Heart right ventricle (tissue), 16 donors: Measurements from ENCODE around the gene CSTPP1. TPM values are rescaled to one million over a fixed set of nuclear protein-coding genes. Genes with fewer than 3 reads are reported as not detected.

Experiments
- ATAC-seq, 8 donors: fragments of 200-7000 bp; cut with Tn5 transposase; one replicate each; pipeline ENCODE4 v1.9.1; 2020; ENCODE audit warnings: mild to moderate bottlenecking in 8 of 8, moderate library complexity in 8 of 8, moderate number of reproducible peaks in 1 of 8
- DNase-seq, 2 donors: peaks; one replicate each; pipeline ENCODE4 v3.0.0-alpha.2; 2020
- H3K27ac ChIP-seq, 10 donors: fragments of 200-600 bp; sonication (generic) in 2 of 10; one replicate each; pipeline versions ENCODE4 v1.5.0 to v1.8.0; 2020 to 2022; ENCODE audit warnings: mild to moderate bottlenecking in 3 of 10
- H3K27me3 ChIP-seq, 7 donors: fragments of 200-600 bp; one replicate each; pipeline ENCODE4 v1.8.0; 2021 to 2022; ENCODE audit warnings: mild to moderate bottlenecking in 2 of 7
- H3K36me3 ChIP-seq, 9 donors: fragments of 200-600 bp; sonication (generic) in 1 of 9; one replicate each; pipeline versions ENCODE4 v1.5.0 to v1.8.0; 2020 to 2022; ENCODE audit warnings: mild to moderate bottlenecking in 2 of 9
- H3K4me1 ChIP-seq, 9 donors: fragments of 200-600 bp; sonication (generic) in 1 of 9; one replicate each; pipeline versions ENCODE4 v1.5.0 to v1.8.0; 2020 to 2022; ENCODE audit warnings: mild to moderate bottlenecking in 4 of 9
- H3K4me3 ChIP-seq, 10 donors: fragments of 200-600 bp; sonication (generic) in 2 of 10; one replicate each; pipeline versions ENCODE4 v1.5.0 to v1.8.0; 2020 to 2022; ENCODE audit warnings: mild to moderate bottlenecking in 7 of 10, moderate library complexity in 2 of 10
- H3K9me3 ChIP-seq, 11 donors: fragments of 200-600 bp in 10 of 11; sonication (generic) in 2 of 11; one replicate each; pipeline versions ENCODE4 v1.5.0 to v1.8.0; 2013 to 2022; ENCODE audit warnings: mild to moderate bottlenecking in 2 of 11, control low read depth in 1 of 11, moderate library complexity in 1 of 11
- CTCF ChIP-seq, 9 donors: fragments of 200-600 bp; sonication (generic) in 2 of 9; IDR thresholded peaks; one replicate each; pipeline versions ENCODE4 v1.5.0 to v1.8.0; 2021 to 2022; ENCODE audit warnings: antibody characterized with exemption in 9 of 9, mild to moderate bottlenecking in 5 of 9, moderate library complexity in 1 of 9
- WGBS, 2 donors: extraction: QIAGEN DNeasy Blood & Tissue Kit; methylation state at CpG; one replicate each; pipeline ENCODE4 v1.1.7; 2013; ENCODE audit warnings: inconsistent platforms in 1 of 2; 5-methylcytosine and 5-hydroxymethylcytosine counted together
- intact Hi-C, 10 donors: fragments of 100-400 bp; cut with DNase I; formaldehyde crosslinking; loops; one replicate each; pipeline versions ENCODE4 v1.11.1 to v1.14.2; 2022
- polyA plus RNA-seq, 2 donors: library from polyadenylated mRNA; stranded (reverse); fragments of 200-250 nt; gene quantifications; one replicate each; pipeline ENCODE4 v1.2.3, GENCODE V29; 2013
- total RNA-seq, 10 donors: library from RNA; stranded (reverse); fragmentation: NEBNext Ultra II Directional in 3 of 10; extraction: Animal tissue kit (Norgen Biotek cat#: 25700) in 3 of 10; gene quantifications; one replicate each; pipeline versions ENCODE4 v1.2.1 to v1.2.4, GENCODE V29; 2021 to 2023
- donor health status: Arrhythmogenic right ventricular cardiomyopathy.
- donor health status: ischemic (EF 13 %, LVEDD 7.1; RV severe dilation, severe dysfunction).
- donor health status: healthy with polysubstance abuse.
- donor health status: DM: no; HTN: yes; CAD: no.
- donor health status: DM: no; HTN: no; CAD: no.
- donor health status: ischemic (EF 25% LVEDD 6.9; RV normal size, moderate dysfunction).
- donor health status: ischemic (EF 25% LVEDD 5.7; RV mildly dilated, moderate dysfunction).
- donor health status: healthy.
- donor health status: DM: yes; HTN: yes; CAD: no.
- donor health status: Ischemic cardiomyopathy.
- donor health status: ischemic (EF 35%, LVEDD 5.7; RV mildly dilated, moderate dysfunction).
- donor health status: nonischemic (EF 11% LVEDD 7.7; RV severe dilation, severe dysfunction).
- donor health status: DM: yes; HTN: yes; CAD: no.
- donor health status: PGD.
- donor health status: ischemic (EF 29% LVEDD 5.4; RV normal size, mild dysfunction).
- donor health status: nonischemic (EF 23%, LVEDD 6.1; RV moderate dilation, normal function).

CSTPP1 gene
- total and polyA plus RNA-seq, 12 donors: 10.2 to 26.7 (median 16.7) TPM

DNA sequence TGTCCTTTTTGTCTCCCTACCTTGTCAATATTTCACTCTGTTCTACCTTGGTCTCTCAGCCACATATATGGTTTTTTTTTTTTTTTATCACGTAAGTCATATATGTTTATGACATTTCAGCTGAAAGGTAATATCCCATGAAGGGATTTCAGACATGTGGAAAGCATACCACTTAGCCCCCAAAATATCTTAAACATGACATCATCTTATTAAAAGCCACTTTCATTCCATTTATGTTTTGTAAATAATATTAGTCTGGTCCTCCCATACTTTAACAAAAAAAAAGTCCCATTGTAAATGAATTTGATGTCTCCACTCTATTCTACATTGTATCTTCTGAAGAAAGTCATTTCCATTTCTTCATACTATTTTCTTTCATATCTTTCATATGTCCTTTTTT lies 85.4 kb downstream of the CSTPP1 start:
- WGBS, 2 donors: 100% methylated on average over 1 of the region's 1 CpG
- TF ChIP-seq CTCF (IDR thresholded peaks at IDR 0.05): no peak
- H3K9me3 ChIP-seq: no peaks in the 10 kb centered on the region
- no peaks in the 10 kb centered on the region for H3K27me3 ChIP-seq
- intact Hi-C loops: loop anchor here in 1 of 10 donors (10.0 kb wide), 1 partner anchor 53 kb away; no protein-coding TSS in a partner anchor
- ATAC-seq (no peak), DNase-seq (no peak)
- H3K36me3 ChIP-seq: no peaks in the 10 kb centered on the region
- no peak overlapping the region for H3K27ac ChIP-seq
- H3K4me3 ChIP-seq: no peak overlapping the region
- H3K4me1 ChIP-seq: no peaks in the 10 kb centered on the region

DNA sequence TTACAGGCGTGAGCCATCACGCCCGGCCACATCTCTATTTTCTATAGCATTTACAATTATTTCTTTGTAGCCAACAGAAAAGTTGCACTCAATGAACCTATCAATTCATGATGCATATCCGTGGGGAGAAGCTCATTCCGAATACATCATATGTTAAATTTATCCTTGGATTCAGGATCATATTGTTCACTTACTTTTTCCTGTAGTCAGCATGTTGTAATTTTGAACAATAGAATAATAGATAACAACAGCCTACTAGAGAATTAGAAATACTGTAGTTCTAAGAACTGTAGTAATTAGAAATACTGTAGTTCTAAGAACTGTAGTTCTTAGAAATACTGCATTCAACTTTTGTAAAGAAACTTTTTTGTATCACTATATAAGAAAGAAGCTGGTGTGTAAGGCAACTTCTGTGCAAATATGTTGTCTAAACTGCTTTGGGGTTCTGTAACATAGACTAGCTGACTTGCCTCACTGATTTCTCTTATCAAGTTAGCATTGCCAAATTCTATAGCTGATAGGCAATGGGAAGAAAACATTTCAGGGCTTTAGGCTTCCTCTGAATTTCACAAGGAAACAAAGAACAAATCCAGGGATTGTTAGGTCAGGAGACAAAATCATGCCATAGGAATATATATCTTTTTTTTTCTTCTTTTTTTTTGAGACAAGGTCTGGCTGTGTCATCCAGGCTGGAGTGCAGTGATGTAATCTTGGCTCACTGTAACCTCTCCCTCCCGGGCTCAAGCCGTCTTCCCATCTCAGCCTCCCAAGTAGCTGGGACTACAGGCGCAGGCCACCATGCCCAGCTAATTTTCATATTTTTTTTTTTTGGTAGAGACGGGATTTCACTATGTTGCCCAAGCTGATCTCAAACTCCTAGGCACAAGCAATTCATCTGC lies 91.9 kb downstream of the CSTPP1 start:
- Histone ChIP-seq H3K4me3 (no peak overlapping the region), H3K4me1 (no peaks in the 10 kb centered on the region), H3K27ac (no peak overlapping the region), H3K27me3 (no peaks in the 10 kb centered on the region), H3K36me3 (peaks cover 0 to 2% (median 0%) of the 10 kb centered on the region in 9 donors), H3K9me3 (no peaks in the 10 kb centered on the region)
- no peak for DNase-seq
- no peak for ATAC-seq
- 73 to 76% methylated on average over 9 of the region's 9 CpGs for WGBS, 2 donors
- no peak for TF ChIP-seq CTCF (IDR thresholded peaks at IDR 0.05)
- intact Hi-C loops: loop anchor here in 1 of 10 donors (10.0 kb wide), 1 partner anchor 46 kb away; no protein-coding TSS in a partner anchor

DNA sequence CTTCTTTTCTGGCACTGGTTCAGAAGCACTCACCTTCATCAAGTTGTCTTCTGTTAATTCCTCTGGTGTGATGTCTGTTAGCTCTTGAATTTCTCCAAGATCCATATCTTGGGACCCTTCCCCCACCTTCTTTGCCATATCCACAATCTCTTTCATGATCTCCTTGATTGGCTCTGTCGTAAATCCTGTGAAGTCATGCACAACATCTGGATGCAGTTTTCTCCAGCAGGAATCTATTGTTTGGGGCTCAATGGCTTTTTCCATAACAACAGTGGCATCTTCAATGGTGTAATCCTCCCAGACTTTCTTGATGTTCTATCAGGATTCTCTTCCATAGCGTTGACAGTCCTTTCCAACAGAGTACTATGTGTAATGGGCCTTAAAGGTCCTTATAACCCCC lies 96.9 kb downstream of the CSTPP1 start:
- Histone ChIP-seq H3K36me3 (peaks cover 0 to 3% (median 0%) of the 10 kb centered on the region in 9 donors), H3K4me3 (no peak overlapping the region), H3K27ac (no peak overlapping the region), H3K27me3 (no peaks in the 10 kb centered on the region), H3K4me1 (no peaks in the 10 kb centered on the region), H3K9me3 (no peaks in the 10 kb centered on the region)
- 86 to 92% methylated on average over 2 of the region's 2 CpGs for WGBS, 2 donors
- TF ChIP-seq CTCF (IDR thresholded peaks at IDR 0.05): no peak
- ATAC-seq: no peak
- intact Hi-C loops: no loop called here
- no peak for DNase-seq

- ATAC-seq (no peak), DNase-seq (no peak)
- Histone ChIP-seq H3K9me3 (no peaks in the 10 kb centered on the region), H3K4me1 (no peaks in the 10 kb centered on the region), H3K27ac (no peak overlapping the region), H3K27me3 (no peaks in the 10 kb centered on the region), H3K4me3 (no peak overlapping the region), H3K36me3 (peaks cover 0 to 3% (median 0%) of the 10 kb centered on the region in 9 donors)
- TF ChIP-seq CTCF (IDR thresholded peaks at IDR 0.05): no peak
- intact Hi-C loops: no loop called here
These were observed 97.5 kb downstream of the CSTPP1 start for GRCh38 chr11:47034091-47034490.
